ENCODE data around the gene PPP2R2D.

- no peak for TF ChIP-seq CTCF (IDR thresholded peaks at IDR 0.05)
- no peak for TF ChIP-seq POLR2A (IDR thresholded peaks at IDR 0.05)
Observed at GRCh38 chr10:131933696-131934086, 32.9 kb downstream of the PPP2R2D start.
